HepG2 (cell line): ENCODE results near the gene SERPINA9. TPM values are rescaled to one million over a fixed set of nuclear protein-coding genes. Genes with fewer than 3 reads are reported as not detected.

Source experiments
- ATAC-seq: fragments of 200-7000 bp; cut with Tn5 transposase; 3 replicates; pipeline ENCODE4 v1.9.1; 2020; ENCODE audit warnings: mild to moderate bottlenecking, moderate library complexity
- BruUV-seq: library from RNA; stranded (reverse); fragments of 400-500 nt; replicated peaks from 2 replicates; lab custom pipeline; 2021; lab: Mats Ljungman, UMichigan
- CTCF ChIA-PET: fragments of 300-600 bp; formaldehyde crosslinking; extraction: SDS; loops from one replicate; lab custom pipeline; 2021; ENCODE audit warnings: low total read pairs, inconsistent platforms, low intra/inter-chr PET ratio; lab: Yijun Ruan, JAX
- POLR2A ChIA-PET: fragments of 350-600 bp; sonication (Branson Sonifier 250); formaldehyde crosslinking; loops from one replicate; lab custom pipeline; 2020; ENCODE audit warnings: antibody characterized with exemption, inconsistent platforms; lab: Yijun Ruan, JAX
- DNase-seq: peaks from one replicate; pipeline ENCODE4 v3.0.0-alpha.2; 2015; ENCODE audit warnings: low spot score
- FAIRE-seq: peaks from 3 replicates; lab custom pipeline; 2011; peaks lifted over from hg19 to GRCh38; lab: Jason Lieb, UNC
- H2AFZ ChIP-seq: one replicate; pipeline ENCODE4 v1.6.1; 2011; ENCODE audit warnings: low read length, inconsistent platforms
- H3K27ac ChIP-seq: fragments of 300-600 bp; 3 replicates; pipeline ENCODE4 v1.8.0; 2011; ENCODE audit warnings: mixed run types, mild to moderate bottlenecking, mixed read lengths, low read length, inconsistent platforms; ENCODE audit not compliant: insufficient read depth; ENCODE audit errors: extremely low read length
- H3K27me3 ChIP-seq, 2 experiments: fragments of 200-600 bp in 1 of 2; 2 replicates in 1 of 2; 3 replicates in 1 of 2; pipeline versions ENCODE4 v1.6.0 to v1.8.0; 2011; ENCODE audit warnings: low read length in 2 of 2, mild to moderate bottlenecking in 2 of 2, moderate library complexity in 2 of 2, inconsistent platforms in 1 of 2; ENCODE audit not compliant: insufficient read depth in 2 of 2, control insufficient read depth in 1 of 2
- H3K36me3 ChIP-seq, 2 experiments: fragments of 200-600 bp in 1 of 2; replicated peaks in 1 of 2; 2 replicates in 1 of 2; 3 replicates in 1 of 2; pipeline versions ENCODE4 v1.5.1 to v1.8.0; 2011; ENCODE audit warnings: low read length in 2 of 2, inconsistent platforms in 1 of 2; ENCODE audit not compliant: insufficient read depth in 2 of 2, control insufficient read depth in 1 of 2
- H3K4me1 ChIP-seq: 2 replicates; pipeline ENCODE4 v1.5.1; 2012; ENCODE audit warnings: low read length, inconsistent platforms; ENCODE audit not compliant: insufficient read depth
- H3K4me2 ChIP-seq: 2 replicates; pipeline ENCODE4 v1.6.0; 2011; ENCODE audit warnings: low read depth, low read length, inconsistent platforms
- H3K4me3 ChIP-seq, 3 experiments: fragments of 200-600 bp in 1 of 3; sonication (generic), shearing (Covaris generic) in 1 of 3; replicated peaks in 1 of 3; 2 replicates each; pipeline ENCODE4 v1.5.1; 2011 to 2016; ENCODE audit warnings: low read length in 3 of 3, inconsistent platforms in 2 of 3, low read depth in 2 of 3, mild to moderate bottlenecking in 2 of 3, control low read depth in 1 of 3, mixed read lengths in 1 of 3; ENCODE audit not compliant: insufficient read depth in 1 of 3
- H3K79me2 ChIP-seq: one replicate; pipeline ENCODE4 v1.6.1; 2011; ENCODE audit warnings: low read length, inconsistent platforms; ENCODE audit not compliant: insufficient read depth
- H3K9ac ChIP-seq: 2 replicates; pipeline ENCODE4 v1.6.0; 2011; ENCODE audit warnings: mild to moderate bottlenecking, low read depth, low read length, inconsistent platforms; ENCODE audit not compliant: insufficient read depth
- H3K9me3 ChIP-seq: 2 replicates; pipeline ENCODE4 v1.5.1; 2012; ENCODE audit warnings: mild to moderate bottlenecking, low read length
- H4K20me1 ChIP-seq: 2 replicates; pipeline ENCODE4 v1.6.0; 2011; ENCODE audit warnings: inconsistent platforms, mild to moderate bottlenecking, low read length, moderate library complexity; ENCODE audit not compliant: insufficient read depth
- CHCHD3 ChIP-seq: sonication (generic); formaldehyde crosslinking; IDR thresholded peaks from 2 replicates; pipeline ENCODE4 v1.8.0; 2022; ENCODE audit warnings: mild to moderate bottlenecking, missing genetic modification reagents, moderate library complexity
- FOXA1 ChIP-seq, 2 experiments: fragments of 450-650 bp in 1 of 2; sonication (generic) in 1 of 2; formaldehyde crosslinking in 1 of 2; IDR thresholded peaks; 2 replicates each; pipeline versions ENCODE4 v1.4.0 to v1.6.1; 2016 to 2020; ENCODE audit warnings: missing genetic modification reagents in 1 of 2
- MAFG ChIP-seq: sonication (generic); formaldehyde crosslinking; IDR thresholded peaks from 2 replicates; pipeline ENCODE4 v1.5.1; 2020; ENCODE audit warnings: mild to moderate bottlenecking, missing genetic modification reagents
- POLR2A ChIP-seq, 2 experiments: IDR thresholded peaks; 2 replicates each; pipeline ENCODE4 v1.6.1; 2011; ENCODE audit warnings: low read depth in 2 of 2, low read length in 2 of 2, mild to moderate bottlenecking in 1 of 2, moderate library complexity in 1 of 2; ENCODE audit not compliant: insufficient read depth in 1 of 2
- POLR2AphosphoS5 ChIP-seq: IDR thresholded peaks from 2 replicates; pipeline ENCODE4 v1.6.1; 2012; ENCODE audit warnings: low read depth, low read length
- TCF7L2 ChIP-seq: IDR thresholded peaks from 2 replicates; pipeline ENCODE4 v1.6.1; 2011; ENCODE audit warnings: mild to moderate bottlenecking, low read depth, low read length, moderate library complexity
- THRA ChIP-seq: sonication (generic); formaldehyde crosslinking; IDR thresholded peaks from 2 replicates; pipeline ENCODE4 v1.4.0; 2020; ENCODE audit warnings: missing genetic modification reagents, borderline replicate concordance
- ZNF10 ChIP-seq: sonication (generic); formaldehyde crosslinking; IDR thresholded peaks from 2 replicates; pipeline ENCODE4 v1.4.0; 2020; ENCODE audit warnings: mild to moderate bottlenecking, low read depth, missing genetic modification reagents, borderline replicate concordance
- ZNF569 ChIP-seq: sonication (generic); formaldehyde crosslinking; IDR thresholded peaks from 2 replicates; pipeline ENCODE4 v1.5.0; 2020; ENCODE audit warnings: mild to moderate bottlenecking, missing genetic modification reagents, moderate library complexity, borderline replicate concordance
- WGBS: methylation state at CpG from one replicate; pipeline ENCODE4 v1.1.6; 2017; ENCODE audit warnings: low lambda C conversion rate; 5-methylcytosine and 5-hydroxymethylcytosine counted together
- in situ Hi-C: cut with HindIII; loops from 2 replicates; pipeline ENCODE4 v1.10.0; 2017; ENCODE audit warnings: low pct_unique_long_range_greater_than_20kb; ENCODE audit not compliant: extremely low pct_ligation_motif_present
- intact Hi-C: fragments of 100-400 bp; cut with micrococcal nuclease; formaldehyde crosslinking; loops from one replicate; pipeline ENCODE4 v1.10.0; 2022; ENCODE audit not compliant: unreplicated experiment
- polyA plus RNA-seq, 8 experiments: library from polyadenylated mRNA; depleted of rRNA in 3 of 8; stranded (reverse) in 7 of 8; unstranded in 1 of 8; fragments of >200 nt; fragmentation: Illumina TruSeq in 4 of 8; extraction: Trizol in 4 of 8; gene quantifications; 2 replicates each; pipeline versions ENCODE4 v1.2.1 to v1.2.3, GENCODE V29; 2011 to 2016; ENCODE audit warnings: low read depth in 4 of 8, missing spikeins in 1 of 8, mixed read lengths in 1 of 8; ENCODE audit not compliant: insufficient read depth in 1 of 8
- total RNA-seq, 5 experiments: library from RNA; depleted of rRNA; stranded (reverse); fragments of >200 nt; fragmentation: Illumina TruSeq; extraction: Trizol; gene quantifications; 2 replicates each; pipeline ENCODE4 v1.2.3, GENCODE V29; 2016; ENCODE audit warnings: low read depth in 1 of 5

Gene SERPINA9
- total and polyA plus RNA-seq, 2 of the 13 experiments (the other 11 are each of a cell fraction or from before 2014, with no cell fraction given): 0.21 TPM; not detected in 1

GRCh38 chr14:94489336-94489735, 13.3 kb upstream of the SERPINA9 start:
- WGBS: 94% methylated on average over 6 of the region's 11 CpGs
- Histone ChIP-seq H3K4me3 (no peak overlapping the region), H3K4me2 (no peak overlapping the region), H3K36me3 (peaks cover 3 to 12% of the 10 kb centered on the region in 2 experiments; a peak in 4 of 5 replicates), H2AFZ (no peak overlapping the region)
- POLR2A ChIA-PET: no interaction called here
- TF ChIP-seq POLR2A (IDR thresholded peaks at IDR 0.05; ENCODE audit: insufficient read depth in 1 of 2, low read depth in 2 of 2, low read length in 2 of 2) (peak in 1 of 2 experiments; percentile 34; a peak in 1 of 4 replicates), TCF7L2 (no peak), POLR2AphosphoS5 (0 out of 2 replicates have a peak, but pooled peaks have one; percentile 15)
- TF ChIP-seq, all 625 proteins: peak for 2
- Histone ChIP-seq H3K27me3 (no peaks in the 10 kb centered on the region), H3K9ac (no peak overlapping the region), H3K9me3 (no peaks in the 10 kb centered on the region), H4K20me1 (no peaks in the 10 kb centered on the region), H3K4me1 (peaks cover 83% of the 10 kb centered on the region), H3K27ac (no peak overlapping the region), H3K79me2 (peaks cover 8% of the 10 kb centered on the region)
- CTCF ChIA-PET: no interaction called here
- no peak for ATAC-seq
- no peak for DNase-seq
- no peak for FAIRE-seq
- in situ Hi-C loops (loop anchor here (5.0 kb wide), 1 partner anchor 52 kb away; no protein-coding TSS in a partner anchor), intact Hi-C loops (no loop called here)
- BruUV-seq: no TSS peak

DNA sequence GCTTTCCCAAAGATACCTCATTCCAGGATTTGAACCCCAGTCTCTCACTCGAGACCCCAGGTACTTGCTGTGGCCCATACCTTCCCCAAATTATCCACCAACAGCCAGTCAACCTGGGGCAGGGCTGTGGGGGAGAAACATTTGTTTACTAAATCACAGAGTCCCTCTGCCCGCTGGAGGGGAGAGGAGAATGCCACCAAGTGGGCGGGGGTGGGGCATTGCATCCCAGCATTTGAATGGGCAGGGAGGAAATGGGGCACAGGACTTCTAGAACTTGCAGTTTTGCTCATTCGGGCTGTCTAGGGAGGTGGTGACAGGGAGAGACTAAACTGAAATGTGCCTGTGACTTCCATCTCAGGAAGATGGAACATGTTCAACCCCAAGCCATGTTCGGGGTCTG, 10.9 kb upstream of the SERPINA9 start:
- no peak overlapping the region; the same call in 1 of the 2 replicates for H3K9ac ChIP-seq
- H4K20me1 ChIP-seq: no peaks in the 10 kb centered on the region
- peak overlapping the region; percentile 32 for H3K27ac ChIP-seq
- no peak for ATAC-seq
- no peaks in the 10 kb centered on the region for H3K9me3 ChIP-seq
- H2AFZ ChIP-seq: no peak overlapping the region
- CTCF ChIA-PET: interaction anchor here (0.9 to 3.5 kb wide), 5 partner anchors 15 to 63 kb away, joined by 3 to 82 read pairs (median 7); no protein-coding TSS in a partner anchor
- no peak overlapping the region for H3K4me3 ChIP-seq
- in situ Hi-C loops: loop anchor here (5.0 kb wide), 1 partner anchor 50 kb away; no protein-coding TSS in a partner anchor
- H3K36me3 ChIP-seq: peaks cover 4 to 12% of the 10 kb centered on the region in 2 experiments; a peak in 4 of 5 replicates
- H3K4me1 ChIP-seq: peaks cover 92% of the 10 kb centered on the region
- WGBS: 86% methylated on average over 5 of the region's 5 CpGs
- H3K4me2 ChIP-seq: peak overlapping the region; percentile 54; the same call in 1 of the 2 replicates
- POLR2A ChIA-PET: interaction anchor here (0.7 to 2.7 kb wide), 11 partner anchors 35 to 110 kb away, joined by 3 to 36 read pairs (median 3); partner anchors contain the start of gene SERPINA11
- intact Hi-C loops: loop anchor here (1.0 kb wide), 3 partner anchors 35 to 53 kb away; partner anchors contain the start of gene SERPINA11
- no peak for FAIRE-seq
- no peaks in the 10 kb centered on the region for H3K27me3 ChIP-seq
- H3K79me2 ChIP-seq: peaks cover 24% of the 10 kb centered on the region
- no peak for DNase-seq
- TF ChIP-seq ZNF10 (CRISPR knock-in tag) (no peak), MAFG (CRISPR knock-in tag) (no peak), CHCHD3 (CRISPR knock-in tag) (no peak), ZNF569 (no peak), FOXA1 (IDR thresholded peaks at IDR 0.05) (no peak), FOXA1 (CRISPR knock-in tag; IDR thresholded peaks at IDR 0.05) (no peak), THRA (CRISPR knock-in tag) (no peak)
- no TSS peak for BruUV-seq
